HT1080 (cell line): Measurements from ENCODE around the gene RBMS3. TPM values are rescaled to one million over a fixed set of nuclear protein-coding genes. Genes with fewer than 3 reads are reported as not detected.
"Not testable (repeated sequence)": the region's sequence is repeated elsewhere in the genome, so short reads cannot be mapped to it uniquely, and the experiment has no call there.

Source experiments
- DNase-seq: peaks from one replicate; pipeline ENCODE4 v3.0.0-alpha.2; 2015; ENCODE audit warnings: low read depth
- total RNA-seq: library from RNA; depleted of rRNA; stranded (reverse); fragments of >200 nt; shearing (Covaris generic); gene quantifications from 2 replicates; pipeline ENCODE4 v1.2.3, GENCODE V29; 2014

The RBMS3 gene
- total RNA-seq, 1 experiment from 2014 or later: 19.6 TPM

- no peak for DNase-seq
Measured at GRCh38 chr3:29521293-29521692, 240.4 kb downstream of the RBMS3 start.

DNA sequence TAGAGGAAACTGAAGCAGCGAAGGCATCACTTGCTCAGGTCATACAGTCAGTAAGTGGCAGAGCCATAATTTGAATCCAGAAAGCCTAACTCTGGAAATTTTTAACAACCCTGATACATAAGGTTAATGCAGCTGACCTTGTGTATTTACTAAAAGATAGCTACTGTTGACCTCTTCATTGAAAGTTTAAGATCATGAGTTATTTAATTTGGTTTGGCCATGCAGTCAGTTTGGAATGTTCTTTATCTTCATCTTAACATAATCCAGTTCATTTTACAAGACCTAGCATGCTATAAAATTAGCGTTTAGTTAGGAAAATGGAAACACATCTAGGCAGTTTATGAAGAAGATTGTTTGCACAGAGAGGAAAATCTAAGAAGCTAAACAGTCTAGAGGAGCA, 240.9 kb downstream of the RBMS3 start:
- no peak for DNase-seq

GRCh38 chr3:29524433-29524832, 243.6 kb downstream of the RBMS3 start:
- DNase-seq: not testable (repeated sequence)

DNA sequence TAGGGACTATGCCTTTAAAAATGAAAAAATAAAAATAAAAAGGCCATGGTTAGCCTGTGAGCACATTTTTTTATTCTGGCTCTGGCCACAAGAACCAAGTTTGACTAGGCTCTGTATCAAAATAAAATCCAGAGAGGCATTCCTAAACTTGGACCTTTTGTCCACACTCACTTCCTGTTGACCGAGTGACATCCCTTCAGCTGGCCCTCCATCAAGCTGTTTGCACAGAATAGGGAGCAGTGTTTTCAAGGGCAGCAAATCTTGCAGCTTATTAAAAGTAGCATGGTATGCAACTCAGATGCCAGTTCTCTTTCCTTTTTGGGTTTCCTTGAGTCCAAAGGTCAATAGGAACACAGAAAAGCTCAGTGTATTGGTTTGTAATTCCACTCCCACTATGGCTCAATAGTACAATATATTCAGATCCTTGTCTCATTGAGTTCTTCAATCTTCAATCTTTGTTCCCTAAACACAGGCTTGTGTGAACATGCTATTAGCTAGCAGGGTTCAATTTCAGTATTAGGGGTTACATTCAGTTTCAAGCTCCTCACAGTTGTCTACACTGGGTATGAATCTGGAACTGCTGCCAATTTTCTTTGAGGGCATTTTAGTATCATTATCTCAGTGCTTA, 244.5 kb downstream of the RBMS3 start:
- peak; percentile 32 for DNase-seq

GRCh38 chr3:29527246-29527645, 246.4 kb downstream of the RBMS3 start:
- DNase-seq: no peak

GRCh38 chr3:29531644-29532043, 250.8 kb downstream of the RBMS3 start:
- DNase-seq: no peak

DNA sequence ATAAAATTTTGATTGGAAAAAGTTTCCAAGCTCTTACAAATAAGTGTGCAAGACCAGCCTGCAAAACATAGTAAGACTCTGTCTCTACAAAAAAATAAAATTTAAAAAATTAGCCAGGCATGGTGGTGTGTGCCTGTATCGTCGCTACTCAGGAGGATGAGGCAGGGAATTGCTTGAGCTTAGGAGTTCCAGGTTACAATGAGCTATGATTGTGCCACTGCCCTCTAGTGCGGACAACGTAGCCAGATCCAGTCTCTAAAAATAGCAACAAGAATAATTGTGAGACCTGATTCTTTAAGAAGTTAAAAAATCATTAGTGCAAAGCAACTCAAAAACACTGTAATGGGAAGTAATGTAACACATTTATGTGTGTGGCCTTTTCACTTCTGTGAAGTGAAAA, 251.6 kb downstream of the RBMS3 start:
- DNase-seq: no peak

DNA sequence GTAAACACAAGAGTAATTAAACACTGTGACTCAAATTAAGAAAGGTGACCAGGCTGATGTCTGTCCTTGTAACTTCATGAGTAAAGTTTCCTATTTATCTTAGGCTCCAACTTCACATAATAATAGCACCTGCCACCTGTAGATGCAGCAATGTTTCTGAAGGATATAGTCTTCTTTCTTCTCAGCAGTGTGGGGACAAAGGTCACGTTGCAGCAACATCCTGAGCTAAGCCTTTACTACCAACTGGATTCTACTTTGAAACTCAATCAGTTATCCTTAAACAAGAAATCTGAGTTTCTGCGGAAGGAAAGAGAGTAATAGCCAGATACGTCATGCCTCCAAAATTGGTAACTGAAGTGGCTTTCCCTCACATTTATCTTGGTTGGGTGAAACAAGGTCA, 253.1 kb downstream of the RBMS3 start:
- no peak for DNase-seq

- DNase-seq: no peak
Measured at GRCh38 chr3:29536016-29536758, 255.3 kb downstream of the RBMS3 start.

- no peak for DNase-seq
Measured at GRCh38 chr3:29537889-29538609, 257.2 kb downstream of the RBMS3 start.

DNA sequence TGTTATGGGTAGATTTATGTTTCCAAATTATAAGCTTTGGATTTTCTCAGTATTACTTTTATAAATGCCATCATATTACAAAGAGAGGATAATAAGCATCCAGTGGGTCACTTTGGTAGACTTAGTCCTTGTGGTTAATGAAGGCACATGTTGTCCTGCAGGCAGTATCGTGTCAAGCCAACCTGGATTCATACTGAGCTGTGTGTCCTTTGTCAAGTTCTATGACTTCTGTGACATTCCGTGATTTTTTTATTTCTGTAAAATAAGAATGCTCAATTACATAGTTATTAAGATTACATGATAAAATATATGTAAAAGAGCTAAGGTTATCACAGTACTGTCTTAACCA, 257.7 kb downstream of the RBMS3 start:
- no peak for DNase-seq

GRCh38 chr3:29540544-29540943, 259.7 kb downstream of the RBMS3 start:
- no peak for DNase-seq

GRCh38 chr3:29544701-29545363, 264.0 kb downstream of the RBMS3 start:
- no peak for DNase-seq

- no peak for DNase-seq
Measured at GRCh38 chr3:29545615-29546014, 264.7 kb downstream of the RBMS3 start.

DNA sequence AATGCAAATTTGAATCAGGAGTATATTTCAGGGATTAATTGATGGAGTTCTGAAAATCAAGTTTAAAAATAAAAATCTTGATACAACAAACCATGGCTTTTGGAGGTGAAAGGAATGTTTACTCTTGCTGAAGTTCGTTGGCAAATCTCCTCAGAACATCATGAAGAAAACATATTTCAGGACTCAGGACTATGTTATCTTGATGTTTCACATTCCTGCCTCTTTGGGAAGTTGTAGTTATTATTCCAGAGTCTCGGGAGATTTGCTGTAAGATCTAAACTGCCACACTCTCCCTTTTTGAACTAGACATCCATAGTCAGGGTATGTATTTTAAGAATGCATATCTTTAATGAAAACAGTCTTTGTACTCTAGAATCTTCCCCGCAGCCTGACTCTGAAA, 271.2 kb downstream of the RBMS3 start:
- no peak for DNase-seq

- DNase-seq: no peak
Measured at GRCh38 chr3:29554566-29554965, 273.7 kb downstream of the RBMS3 start.

DNA sequence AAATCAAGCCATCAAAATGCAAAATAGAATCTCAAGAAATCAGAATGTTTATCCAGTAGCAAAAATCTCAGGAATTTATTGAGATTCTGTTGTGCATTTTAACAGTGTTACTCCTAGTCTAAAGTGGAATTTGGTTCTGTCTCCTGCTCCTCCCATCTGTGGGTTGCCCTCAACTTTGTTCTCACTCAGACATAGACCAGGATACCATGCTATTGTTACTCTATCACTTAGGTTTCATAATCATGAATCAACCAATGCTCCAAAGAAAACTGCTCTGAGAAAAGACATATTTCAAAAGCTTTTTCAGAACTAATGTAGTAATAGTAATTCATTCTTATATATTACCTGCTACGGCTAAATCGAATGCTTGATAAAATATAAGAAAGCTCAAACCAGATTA, 274.7 kb downstream of the RBMS3 start:
- DNase-seq: no peak

GRCh38 chr3:29557186-29557585, 276.3 kb downstream of the RBMS3 start:
- DNase-seq: no peak

DNA sequence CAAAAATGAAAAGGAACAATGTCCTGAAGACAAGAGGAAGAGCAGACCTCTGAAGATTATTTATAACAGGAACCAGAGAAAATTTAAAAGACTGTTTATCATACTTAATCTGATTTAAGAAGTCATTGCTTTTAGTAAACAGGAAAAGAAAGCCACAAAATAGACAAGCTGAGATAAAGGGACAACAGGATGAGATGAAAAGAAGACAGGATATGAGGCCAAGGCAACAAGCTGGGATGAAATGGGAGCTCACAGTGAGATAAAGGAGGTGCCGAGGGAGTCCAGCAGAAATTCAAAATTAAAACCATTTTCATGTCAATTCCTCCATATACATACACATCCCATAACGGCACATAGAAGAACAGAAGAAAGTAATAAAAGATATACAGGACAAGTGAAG, 277.0 kb downstream of the RBMS3 start:
- no peak for DNase-seq

DNA sequence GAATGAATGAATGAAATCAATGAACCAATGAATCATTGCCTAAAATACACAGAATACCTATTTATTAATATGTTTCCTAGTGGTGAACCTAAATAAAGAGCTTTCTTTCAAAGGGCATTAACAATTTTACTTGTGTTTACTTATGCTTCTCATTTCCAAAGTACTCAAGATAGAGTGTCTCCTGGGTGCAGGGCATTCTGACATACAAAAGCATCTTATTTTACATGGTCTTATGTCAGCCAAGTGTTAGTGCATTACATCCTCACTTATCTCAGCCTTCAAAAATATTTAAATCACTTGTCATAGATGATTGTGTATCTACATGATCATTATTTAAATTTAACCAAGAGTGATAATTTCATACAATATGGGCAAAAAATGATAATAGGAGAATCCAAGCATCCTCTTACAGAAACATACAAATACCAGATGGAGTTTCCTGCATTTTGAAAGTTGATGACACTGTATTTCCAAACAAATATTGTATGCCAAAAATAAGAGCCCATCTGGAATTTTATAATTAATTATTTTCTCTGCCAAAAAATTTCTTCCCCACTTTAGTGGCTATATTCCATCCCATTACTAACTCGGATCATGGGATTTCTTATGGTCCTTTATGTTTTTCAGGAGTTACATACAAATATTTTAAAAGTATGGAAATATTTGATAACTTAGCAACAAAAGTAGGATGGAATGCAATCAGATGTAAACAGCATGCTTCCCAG, 279.0 kb downstream of the RBMS3 start:
- no peak for DNase-seq

DNA sequence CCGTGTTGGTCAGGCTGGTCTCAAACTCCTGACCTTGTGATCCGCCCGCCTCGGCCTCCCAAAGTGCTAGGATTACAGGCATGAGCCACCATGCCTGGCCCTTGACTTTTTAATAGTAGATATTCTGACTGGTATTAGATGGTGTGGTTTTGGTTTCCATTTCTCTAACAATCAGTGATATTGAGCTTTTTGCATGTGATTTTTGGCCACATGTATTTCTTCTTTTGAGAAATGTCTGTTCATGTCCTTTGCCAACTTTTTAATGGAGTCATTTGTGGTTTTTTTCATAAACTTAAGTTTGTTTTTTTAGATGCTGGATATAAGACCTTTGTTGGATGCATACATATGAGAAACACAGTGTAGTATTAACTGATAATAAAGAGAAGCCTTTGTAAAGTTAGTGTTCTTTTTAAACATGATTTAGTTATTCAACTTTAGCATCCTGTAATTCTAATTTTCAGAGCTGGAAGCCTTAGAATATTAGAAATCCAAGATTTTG, 280.8 kb downstream of the RBMS3 start:
- DNase-seq: no peak
